OCI-LY7 (cell line): ENCODE results near the gene PEX7.

ENCODE experiments used
- CTCF ChIP-seq: fragments of 200-600 bp; sonication (generic); conservative IDR thresholded peaks from 2 replicates; pipeline ENCODE4 v1.5.1; 2014; ENCODE audit warnings: mild to moderate bottlenecking, antibody characterized with exemption, low read length, moderate library complexity, mixed read lengths
- EZH2phosphoT487 ChIP-seq: fragments of 200-600 bp; sonication (generic); IDR thresholded peaks from 2 replicates; pipeline ENCODE4 v1.6.1; 2018; ENCODE audit warnings: low read depth, borderline replicate concordance, mild to moderate bottlenecking, mixed run types, antibody characterized with exemption, low read length, moderate library complexity, mixed read lengths

GRCh38 chr6:136921381-136921935, 99.1 kb downstream of the PEX7 start:
- TF ChIP-seq CTCF, result no peak
- TF ChIP-seq EZH2phosphoT487, result no peak
